B cell (primary cell): ENCODE data around the gene CTR9. TPM values are rescaled to one million over a fixed set of nuclear protein-coding genes. Genes with fewer than 3 reads are reported as not detected.
A peak's percentile ranks its signal among the peaks of the same experiment; 100 is the strongest.

Source experiments
- ATAC-seq: fragments of 200-7000 bp; cut with Tn5 transposase; one replicate; pipeline ENCODE4 v1.10.0; 2021; ENCODE audit warnings: low read depth, mild to moderate bottlenecking, moderate number of reproducible peaks, moderate library complexity
- CTCF ChIA-PET: fragments of 350-600 bp; sonication (Branson Sonifier 250); formaldehyde crosslinking; loops from one replicate; lab custom pipeline; 2021; ENCODE audit warnings: antibody characterized with exemption, inconsistent platforms; lab: Charles Lee
- POLR2A ChIA-PET: fragments of 350-600 bp; sonication (Branson Sonifier 250); formaldehyde crosslinking; loops from one replicate; lab custom pipeline; 2021; ENCODE audit warnings: antibody characterized with exemption; lab: Charles Lee
- DNase-seq: peaks from one replicate; pipeline ENCODE4 v3.0.0; 2013
- H2AFZ ChIP-seq: 2 replicates; pipeline ENCODE4 v1.6.1; 2012; ENCODE audit warnings: mild to moderate bottlenecking, low read depth, low read length; ENCODE audit not compliant: insufficient read depth, poor library complexity, severe bottlenecking
- H3K27ac ChIP-seq, 2 donors: 1 replicate in 1 of 2; 2 replicates in 1 of 2; pipeline ENCODE4 v1.5.1; 2012 to 2013; ENCODE audit warnings: low read length in 2 of 2, mild to moderate bottlenecking in 2 of 2, moderate library complexity in 1 of 2
- H3K27me3 ChIP-seq, 4 experiments: fragments of 200-600 bp in 1 of 4; sonication (generic) in 1 of 4; replicated peaks in 1 of 4; 1 replicate in 2 of 4; 2 replicates in 2 of 4; pipeline versions ENCODE4 v1.6.1 to v1.7.0; 2013 to 2016; ENCODE audit warnings: low read length in 3 of 4, mild to moderate bottlenecking in 2 of 4, mixed read lengths in 1 of 4, moderate library complexity in 1 of 4; ENCODE audit not compliant: insufficient read depth in 4 of 4, control insufficient read depth in 3 of 4; ENCODE audit errors: control extremely low read depth in 1 of 4
- H3K36me3 ChIP-seq, 2 experiments: replicated peaks in 1 of 2; 1 replicate in 1 of 2; 2 replicates in 1 of 2; pipeline versions ENCODE4 v1.6.1 to v1.7.1; 2013; ENCODE audit warnings: low read length in 1 of 2; ENCODE audit not compliant: insufficient read depth in 2 of 2, control insufficient read depth in 1 of 2; ENCODE audit errors: control extremely low read depth in 1 of 2, extremely low read depth in 1 of 2
- H3K4me1 ChIP-seq, 2 donors: fragments of 200-600 bp in 1 of 2; sonication (generic) in 1 of 2; 1 replicate in 1 of 2; 2 replicates in 1 of 2; pipeline versions ENCODE4 v1.5.1 to v1.6.1; 2013 to 2017; ENCODE audit warnings: low read length in 2 of 2; ENCODE audit not compliant: control insufficient read depth in 2 of 2, insufficient read depth in 2 of 2
- H3K4me2 ChIP-seq: replicated peaks from 2 replicates; pipeline ENCODE3; 2012; ENCODE audit warnings: mild to moderate bottlenecking, low read depth, low read length; ENCODE audit not compliant: poor library complexity, severe bottlenecking
- H3K4me3 ChIP-seq, 5 experiments: fragments of 200-600 bp in 1 of 5; sonication (generic) in 1 of 5; 1 replicate in 3 of 5; 2 replicates in 2 of 5; pipeline versions ENCODE4 v1.5.1 to v1.7.0; 2011 to 2016; ENCODE audit warnings: low read length in 4 of 5, mild to moderate bottlenecking in 4 of 5, low read depth in 2 of 5, control low read depth in 1 of 5, moderate library complexity in 1 of 5; ENCODE audit not compliant: insufficient read depth in 1 of 5; ENCODE audit errors: control extremely low read depth in 1 of 5, extremely low read depth in 1 of 5
- H3K79me2 ChIP-seq: fragments of 200-600 bp; sonication (generic); one replicate; pipeline ENCODE4 v1.6.0; 2016; ENCODE audit warnings: low read length; ENCODE audit not compliant: control insufficient read depth, insufficient read depth
- H3K9ac ChIP-seq: fragments of 200-600 bp; sonication (generic); 2 replicates; pipeline ENCODE4 v1.6.1; 2017; ENCODE audit warnings: mild to moderate bottlenecking, low read length, moderate library complexity
- H3K9me3 ChIP-seq, 3 donors: one replicate each; pipeline versions ENCODE4 v1.6.1 to v1.7.1; 2013; ENCODE audit warnings: low read length in 2 of 3; ENCODE audit not compliant: control insufficient read depth in 2 of 3, insufficient read depth in 1 of 3; ENCODE audit errors: control extremely low read depth in 1 of 3
- H4K20me1 ChIP-seq: 2 replicates; pipeline ENCODE4 v1.6.0; 2012; ENCODE audit warnings: mild to moderate bottlenecking, low read length; ENCODE audit not compliant: insufficient read depth, control insufficient read depth, poor library complexity, severe bottlenecking
- H3K27ac Mint-ChIP-seq: one replicate; pipeline ENCODE4 v1.8.0; 2021; ENCODE audit warnings: mixed read lengths
- H3K27me3 Mint-ChIP-seq: one replicate; pipeline ENCODE4 v1.8.0; 2021; ENCODE audit warnings: mixed read lengths
- H3K4me1 Mint-ChIP-seq: one replicate; pipeline ENCODE4 v1.8.0; 2021; ENCODE audit warnings: mixed read lengths
- H3K4me3 Mint-ChIP-seq: one replicate; pipeline ENCODE4 v1.8.0; 2021; ENCODE audit warnings: mixed read lengths
- H3K9me3 Mint-ChIP-seq: one replicate; pipeline ENCODE4 v1.8.0; 2022; ENCODE audit warnings: mixed read lengths; ENCODE audit not compliant: insufficient read depth
- CTCF ChIP-seq: fragments of 200-600 bp; IDR thresholded peaks from one replicate; pipeline ENCODE4 v1.8.0; 2022; ENCODE audit warnings: antibody characterized with exemption, mild to moderate bottlenecking
- EZH2 ChIP-seq: IDR thresholded peaks from 2 replicates; pipeline ENCODE4 v1.6.1; 2012; ENCODE audit warnings: borderline replicate concordance, low read depth, mild to moderate bottlenecking, moderate library complexity, low read length; ENCODE audit not compliant: insufficient read depth, poor library complexity, severe bottlenecking
- WGBS: methylation state at CpG from one replicate; pipeline ENCODE4 v1.1.5; 2013; ENCODE audit warnings: missing lambda C conversion rate; ENCODE audit not compliant: insufficient coverage; 5-methylcytosine and 5-hydroxymethylcytosine counted together
- intact Hi-C: fragments of 100-400 bp; cut with micrococcal nuclease; formaldehyde crosslinking; loops from one replicate; pipeline ENCODE4 v1.10.0; 2022
- polyA plus RNA-seq: library from polyadenylated mRNA; depleted of rRNA; stranded (reverse); fragments of >200 nt; gene quantifications from 2 replicates; pipeline ENCODE4 v1.2.3, GENCODE V29; 2012
- total RNA-seq, 2 donors: library from RNA; stranded (reverse); fragments of 120-200 nt in 1 of 2; gene quantifications; 1 replicate in 1 of 2; 2 replicates in 1 of 2; pipeline versions ENCODE4 v1.2.3 to v1.2.4, GENCODE V29; 2013 to 2022

The CTR9 gene
- total and polyA plus RNA-seq, 2 donors (not counting 1 experiment from before 2014, with no cell fraction given): 9.0 to 46.7 TPM

- Histone ChIP-seq H4K20me1 (no peaks in the 10 kb centered on the region), H3K27me3 (no peaks in the 10 kb centered on the region), H3K4me3 (peak overlapping the region in 2 of 5 experiments; percentile 25 to 28), H3K9me3 (peaks cover 0 to 7% (median 0%) of the 10 kb centered on the region in 3 donors), H3K4me2 (peak overlapping the region; percentile 70), H3K27ac (peak overlapping the region; percentile 22 to 35), H3K4me1 (peaks cover 7 to 13% of the 10 kb centered on the region in 2 donors), H3K9ac (peak overlapping the region; percentile 45), H2AFZ (peak overlapping the region; percentile 85), H3K36me3 (no peaks in the 10 kb centered on the region), H3K79me2 (no peaks in the 10 kb centered on the region)
- H3K4me3 Mint-ChIP-seq: peak overlapping the region; percentile 86
- peak overlapping the region; percentile 95 for H3K27ac Mint-ChIP-seq
- no peaks in the 10 kb centered on the region for H3K9me3 Mint-ChIP-seq
- CTCF ChIA-PET: interaction anchor here (0.6 to 9.4 kb wide), 23 partner anchors 21 to 369 kb away, joined by 3 to 171 read pairs (median 4); partner anchors contain the start of gene RNF141
- H3K27me3 Mint-ChIP-seq: no peaks in the 10 kb centered on the region
- intact Hi-C loops: loop anchor here (1.0 to 10.0 kb wide), 6 partner anchors 81 to 329 kb away; partner anchors contain the start of gene RNF141
- ATAC-seq (peak; percentile 100), DNase-seq (peak; percentile 92)
- TF ChIP-seq EZH2: no peak
- TF ChIP-seq CTCF: peak; percentile 94
- POLR2A ChIA-PET: interaction anchor here (0.7 kb wide), 2 partner anchors 57 to 112 kb away, joined by 7 to 15 read pairs; no protein-coding TSS in a partner anchor
- 9% methylated on average over 17 of the region's 21 CpGs for WGBS
- H3K4me1 Mint-ChIP-seq: peaks cover 13% of the 10 kb centered on the region
Observed at GRCh38 chr11:10735481-10736475, 15.3 kb upstream of the CTR9 start.
